Stimulated activated CD4-positive, alpha-beta T cell treated with anti-CD3 and anti-CD28 coated beads, Interleukin-1b, Interleukin-23, amount 100 ng/mL, for 48 hours (primary cell): ENCODE data around the gene SWSAP1.
A peak's percentile ranks its signal among the peaks of the same experiment; 100 is the strongest.

ENCODE experiments used
- DNase-seq: peaks from one replicate; pipeline ENCODE4 v3.0.0-alpha.2; 2020

SWSAP1 gene

DNA sequence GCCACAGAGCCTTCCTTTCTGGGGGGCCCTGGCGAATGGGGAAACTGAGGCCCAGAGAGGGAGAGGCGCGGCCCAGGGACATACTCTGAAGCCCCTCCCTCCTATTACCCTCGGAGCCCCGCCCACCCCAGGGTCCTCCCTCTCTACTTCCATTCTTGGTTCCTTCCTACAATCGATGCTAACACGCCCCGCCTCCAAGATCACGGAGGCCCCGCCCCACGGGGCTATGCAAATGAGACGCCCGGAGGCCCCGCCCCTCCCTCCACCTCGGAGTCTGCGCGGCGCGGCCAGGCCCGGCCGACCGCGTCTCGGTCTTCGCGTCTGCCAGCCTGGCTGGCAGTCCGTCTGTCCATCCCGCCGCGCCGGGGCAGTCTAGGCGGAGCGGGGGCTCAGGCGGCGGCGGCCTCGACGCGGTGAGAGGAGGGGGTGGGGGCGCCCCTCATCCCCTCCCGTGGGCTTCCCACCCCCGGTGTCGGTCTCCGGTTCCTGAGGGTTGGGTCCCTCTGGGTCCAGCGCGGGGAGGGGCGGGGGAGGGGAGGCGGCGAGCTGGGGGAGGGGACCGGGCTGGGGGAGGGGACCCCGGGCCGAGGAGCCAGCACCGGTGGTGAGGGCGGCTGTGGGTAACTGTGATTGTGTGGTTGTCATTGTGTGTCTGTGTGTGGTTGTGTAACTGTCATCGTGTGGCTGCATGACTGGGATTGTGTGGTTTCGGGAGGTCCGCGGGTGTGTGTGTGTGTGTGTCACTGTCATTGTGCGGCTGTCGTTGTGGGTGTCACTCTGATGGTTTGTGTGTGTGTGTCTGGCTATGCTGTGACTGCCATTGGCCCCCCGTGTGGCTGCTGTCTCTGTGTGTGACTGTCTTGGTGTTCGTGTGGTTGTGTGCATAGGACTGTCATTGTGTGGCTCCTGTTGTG, 19.0 kb upstream of the SWSAP1 start, which contains the start of gene PLPPR2:
PLPPR2 (plus strand) TSS at position 273 of the 914 bp plus-strand sequence. CDS start 2,242 bp downstream, outside the sequence.
- peak; percentile 90 for DNase-seq

DNA sequence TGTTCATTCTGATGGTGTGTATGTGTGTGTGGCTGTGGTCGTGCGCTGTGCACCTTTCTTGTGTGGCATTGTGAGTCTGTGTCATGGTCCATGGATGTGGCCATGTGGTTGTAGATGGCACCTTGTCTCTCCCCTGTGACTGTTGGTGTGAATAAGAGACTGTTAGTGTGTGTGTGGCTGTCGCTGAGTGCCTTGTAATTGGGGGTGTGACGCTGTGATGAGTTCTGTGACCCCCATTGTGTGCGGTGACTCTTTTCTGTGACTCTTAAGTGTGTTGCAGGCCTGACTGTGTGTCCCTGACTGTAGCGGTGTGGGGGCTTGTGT, 18.4 kb upstream of the SWSAP1 start:
- DNase-seq = no peak

DNA sequence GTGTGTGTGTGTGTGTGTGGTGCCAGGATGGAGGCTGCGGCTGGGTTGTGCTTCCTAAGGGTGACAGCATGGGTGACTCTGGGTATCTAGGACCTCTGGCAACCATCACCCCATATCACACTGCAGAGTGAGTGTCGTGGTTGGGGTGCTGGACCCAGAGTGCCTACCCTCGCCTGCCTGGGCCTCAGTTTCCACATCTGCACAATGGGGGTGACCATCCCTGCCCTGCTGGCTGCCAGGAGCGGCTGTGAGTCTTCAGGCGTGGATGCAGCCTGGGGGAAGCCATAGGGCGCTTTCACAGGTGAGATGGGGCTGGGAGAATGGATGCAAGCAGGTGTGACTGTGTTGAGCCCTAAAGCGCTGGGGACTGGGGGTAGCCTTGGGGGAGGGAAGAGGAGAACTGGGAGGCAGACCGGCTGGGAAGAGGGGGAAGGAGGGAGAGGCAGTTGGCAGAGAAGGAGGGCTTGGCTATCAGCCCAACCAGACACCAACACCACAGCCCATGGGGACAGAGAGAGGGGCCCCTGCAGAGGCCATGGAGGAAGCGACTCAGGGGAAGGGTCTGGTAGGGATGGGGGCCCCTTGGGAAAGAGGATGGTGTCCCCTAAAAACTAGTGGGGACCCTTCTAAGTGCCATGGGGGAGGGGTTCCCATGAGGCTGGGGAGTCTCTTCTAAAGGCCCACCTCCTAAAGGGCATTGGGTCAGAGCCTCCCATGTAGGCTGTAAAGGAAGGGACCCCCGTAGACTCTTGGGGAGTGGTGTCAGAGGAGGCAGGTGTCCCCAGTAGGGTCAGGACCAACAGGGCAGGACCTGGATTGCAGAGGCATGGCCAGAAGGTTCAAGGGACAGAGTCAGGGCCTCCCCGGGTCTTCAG, 17.6 kb upstream of the SWSAP1 start:
- DNase-seq = no peak

DNA sequence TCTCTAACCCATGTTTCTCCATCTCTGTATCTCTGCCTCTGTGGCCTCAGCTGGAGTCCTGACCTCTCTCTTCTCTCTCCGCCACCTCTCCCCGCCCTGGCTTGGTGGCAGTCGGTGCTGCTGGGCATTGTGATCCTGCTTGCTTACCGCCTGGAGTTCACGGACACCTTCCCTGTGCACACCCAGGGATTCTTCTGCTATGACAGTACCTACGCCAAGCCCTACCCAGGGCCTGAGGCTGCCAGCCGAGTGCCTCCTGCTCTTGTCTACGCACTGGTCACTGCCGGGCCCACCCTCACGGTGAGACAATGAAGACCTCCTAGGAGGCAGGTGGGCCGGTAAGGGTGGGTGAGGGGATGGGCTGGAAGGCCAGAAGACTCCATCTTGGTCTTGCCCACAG, 15.0 kb upstream of the SWSAP1 start:
- no peak for DNase-seq

DNA sequence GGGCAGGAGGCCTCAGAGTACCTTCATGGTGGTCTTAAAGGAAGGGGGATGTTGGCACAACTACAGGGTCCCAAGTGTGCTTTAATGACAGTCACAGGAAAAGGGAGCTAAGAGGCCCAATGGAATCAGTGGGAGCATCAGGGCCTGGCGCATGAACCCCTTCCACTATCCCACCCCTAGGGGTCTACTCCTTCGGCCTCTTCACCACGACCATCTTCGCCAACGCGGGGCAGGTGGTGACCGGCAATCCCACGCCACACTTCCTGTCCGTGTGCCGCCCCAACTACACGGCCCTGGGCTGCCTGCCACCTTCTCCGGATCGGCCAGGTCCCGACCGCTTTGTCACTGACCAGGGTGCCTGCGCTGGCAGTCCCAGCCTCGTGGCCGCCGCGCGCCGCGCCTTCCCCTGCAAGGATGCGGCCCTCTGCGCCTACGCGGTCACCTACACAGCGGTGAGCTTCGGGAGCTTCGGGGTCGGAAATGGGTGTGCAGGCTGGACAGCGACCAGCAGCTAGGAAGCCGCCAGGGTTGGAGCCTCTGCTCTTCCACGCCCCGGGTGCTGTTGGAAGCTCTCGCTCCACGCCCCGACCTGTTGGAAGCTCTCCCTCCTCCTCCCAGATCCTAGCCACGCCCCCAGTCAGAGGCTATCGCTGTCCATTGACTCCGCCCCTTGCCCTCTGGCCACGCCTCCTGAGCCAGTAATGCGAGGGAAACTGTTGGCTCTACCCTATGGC, 13.3 kb upstream of the SWSAP1 start:
- no peak for DNase-seq

DNA sequence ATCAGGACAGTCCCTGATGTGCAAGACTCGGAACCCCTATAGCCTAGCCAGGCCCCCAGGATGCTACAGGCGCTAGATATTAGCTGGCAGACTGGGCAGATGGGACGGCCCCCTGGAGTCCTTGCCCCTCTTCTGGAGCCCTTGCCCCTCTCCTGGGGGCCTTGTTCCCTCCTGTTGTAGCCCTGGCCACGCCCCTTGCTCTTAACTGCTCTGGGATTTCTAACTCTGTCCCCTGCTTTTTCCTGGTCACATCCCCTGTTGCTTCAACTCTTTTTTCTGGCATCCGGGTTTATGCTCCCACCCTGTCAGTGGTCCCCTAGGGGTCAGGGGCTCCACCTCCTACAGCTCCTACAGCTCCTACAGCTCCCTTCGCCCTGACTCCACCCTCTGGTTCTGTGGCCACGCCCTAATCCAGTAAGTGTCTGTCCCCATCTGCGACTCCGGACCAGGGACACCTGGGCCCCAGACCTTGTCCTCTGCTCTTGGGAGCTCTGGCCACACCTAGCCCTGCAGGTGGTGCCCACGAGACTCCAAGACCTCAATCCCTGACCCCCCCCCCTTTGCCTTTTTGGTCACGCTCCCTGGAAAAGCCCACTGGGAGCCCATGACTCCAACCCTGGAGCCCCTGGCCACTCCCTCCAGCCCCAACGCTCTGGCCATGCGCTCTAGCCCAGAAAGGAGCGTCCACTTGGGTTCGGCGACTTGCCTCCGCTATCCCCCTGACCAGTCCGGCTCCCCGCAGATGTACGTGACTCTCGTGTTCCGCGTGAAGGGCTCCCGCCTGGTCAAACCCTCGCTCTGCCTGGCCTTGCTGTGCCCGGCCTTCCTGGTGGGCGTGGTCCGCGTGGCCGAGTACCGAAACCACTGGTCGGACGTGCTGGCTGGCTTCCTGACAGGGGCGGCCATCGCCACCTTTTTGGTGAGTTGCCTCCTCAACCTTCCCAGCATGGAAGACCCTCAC, 12.4 kb upstream of the SWSAP1 start:
- no peak for DNase-seq

DNA sequence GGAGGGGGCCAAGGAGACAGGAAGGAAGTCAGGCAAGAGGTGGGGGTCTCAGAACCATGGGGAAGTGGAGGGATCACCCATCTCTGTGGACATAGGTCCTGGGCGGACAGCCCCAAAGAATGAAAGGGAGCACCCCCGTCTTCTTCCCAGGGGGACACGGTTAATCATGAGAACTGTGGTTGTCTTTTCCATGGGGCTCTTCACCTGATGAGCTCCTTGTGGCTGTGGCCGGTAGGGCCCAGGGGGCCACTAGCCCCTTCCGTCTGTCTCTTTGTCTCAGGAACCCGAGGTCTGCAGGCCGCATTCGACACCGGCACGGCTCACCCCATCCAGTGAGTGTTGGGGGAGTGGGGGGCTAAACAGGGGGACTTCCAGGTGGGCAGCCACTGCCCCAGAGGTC, 10.6 kb upstream of the SWSAP1 start:
- no peak for DNase-seq

DNA sequence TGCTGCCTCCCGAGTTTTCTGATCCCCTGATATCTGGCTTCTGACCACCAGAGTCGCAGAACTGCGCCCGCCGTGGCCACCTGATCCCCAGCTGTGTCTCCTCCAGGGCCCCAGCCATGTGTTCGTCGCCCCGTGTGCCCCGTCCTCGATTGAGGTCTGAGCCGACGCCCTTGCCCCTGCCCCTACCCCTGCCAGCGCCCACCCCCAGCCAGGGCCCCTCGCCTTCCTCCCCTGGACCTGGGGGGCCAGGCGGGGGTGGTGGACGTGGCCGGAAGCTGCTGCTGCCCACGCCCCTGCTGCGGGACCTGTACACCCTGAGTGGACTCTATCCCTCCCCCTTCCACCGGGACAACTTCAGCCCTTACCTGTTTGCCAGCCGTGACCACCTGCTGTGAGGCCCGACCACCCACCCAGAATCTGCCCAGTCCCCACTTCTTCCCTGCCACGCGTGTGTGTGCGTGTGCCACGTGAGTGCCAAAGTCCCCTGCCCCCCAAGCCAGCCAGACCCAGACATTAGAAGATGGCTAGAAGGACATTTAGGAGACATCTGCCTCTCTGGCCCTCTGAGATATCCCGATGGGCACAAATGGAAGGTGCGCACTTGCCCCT, 10.1 kb upstream of the SWSAP1 start:
- no peak for DNase-seq

DNA sequence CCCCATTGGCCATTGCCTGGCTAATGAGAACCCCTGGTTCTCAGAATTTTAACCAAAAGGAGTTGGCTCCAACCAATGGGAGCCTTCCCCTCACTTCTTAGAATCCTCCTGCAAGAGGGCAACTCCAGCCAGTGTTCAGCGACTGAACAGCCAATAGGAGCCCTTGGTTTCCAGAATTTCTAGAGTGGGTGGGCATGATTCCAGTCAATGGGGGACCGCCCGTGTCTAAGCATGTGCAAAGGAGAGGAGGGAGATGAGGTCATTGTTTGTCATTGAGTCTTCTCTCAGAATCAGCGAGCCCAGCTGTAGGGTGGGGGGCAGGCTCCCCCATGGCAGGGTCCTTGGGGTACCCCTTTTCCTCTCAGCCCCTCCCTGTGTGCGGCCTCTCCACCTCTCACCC, 9.5 kb upstream of the SWSAP1 start:
- DNase-seq = no peak

DNA sequence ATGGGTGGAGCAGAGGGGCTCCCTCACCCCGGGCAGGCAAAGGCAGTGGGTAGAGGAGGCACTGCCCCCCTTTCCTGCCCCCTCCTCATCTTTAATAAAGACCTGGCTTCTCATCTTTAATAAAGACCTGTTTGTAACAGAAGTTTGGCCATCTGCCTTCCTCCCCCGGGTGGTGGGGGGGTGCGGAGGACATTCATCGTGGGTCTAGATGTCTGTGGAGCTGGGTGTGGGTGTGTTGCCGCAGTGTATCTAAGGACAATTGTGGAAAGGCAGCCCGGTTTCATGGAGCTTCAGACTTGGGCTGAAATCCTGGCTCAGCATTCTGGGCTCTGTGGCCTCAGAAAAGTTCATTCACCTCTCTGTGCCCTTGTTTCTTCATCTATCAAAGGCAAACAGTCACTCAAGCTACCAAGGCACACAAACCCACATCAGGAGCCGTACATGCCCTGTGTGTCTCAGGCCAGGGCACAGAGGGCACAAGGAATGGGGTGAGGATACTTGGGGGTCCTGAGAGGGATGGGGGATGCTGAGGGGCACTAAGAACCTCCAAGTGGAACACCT, 8.8 kb upstream of the SWSAP1 start:
- DNase-seq = no peak

DNA sequence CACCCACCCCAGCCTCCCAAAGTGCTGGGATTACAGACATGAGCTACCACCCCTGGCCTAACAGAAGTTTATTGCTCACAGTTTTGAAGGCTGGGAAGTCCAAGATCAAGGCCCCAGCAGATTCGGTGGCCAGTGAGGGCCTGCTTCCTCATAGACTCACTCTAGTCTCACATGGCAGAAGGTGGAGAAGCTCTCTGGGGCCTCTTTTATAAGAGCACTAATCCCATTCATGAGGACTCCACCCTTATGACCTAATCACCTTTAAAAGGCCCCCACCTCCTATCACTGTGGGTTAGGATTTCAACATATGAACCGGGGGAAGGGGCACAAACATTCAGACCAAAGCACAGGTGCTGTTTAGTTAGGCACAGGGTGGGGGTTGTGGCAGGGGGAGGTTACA, 6.9 kb upstream of the SWSAP1 start:
- no peak for DNase-seq

DNA sequence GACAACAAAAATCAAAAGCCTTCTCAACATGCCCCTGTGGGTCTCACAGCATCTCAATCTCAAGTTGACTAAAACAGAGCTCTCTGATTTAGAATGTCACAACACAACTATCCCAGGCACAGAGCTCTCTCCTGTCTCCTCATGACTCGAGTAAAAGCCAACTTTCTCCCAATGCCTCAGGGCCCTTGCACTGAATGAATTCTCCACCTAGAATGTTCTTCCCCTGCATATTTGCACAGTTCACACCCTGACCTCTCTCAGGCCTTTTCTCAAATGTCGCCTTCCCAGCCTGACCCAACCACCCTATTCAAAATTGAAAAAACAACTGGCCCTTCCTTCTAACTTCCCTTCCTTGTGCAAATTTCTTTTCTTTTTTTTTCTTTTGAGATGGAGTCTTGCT, 3.7 kb upstream of the SWSAP1 start:
- DNase-seq = no peak

DNA sequence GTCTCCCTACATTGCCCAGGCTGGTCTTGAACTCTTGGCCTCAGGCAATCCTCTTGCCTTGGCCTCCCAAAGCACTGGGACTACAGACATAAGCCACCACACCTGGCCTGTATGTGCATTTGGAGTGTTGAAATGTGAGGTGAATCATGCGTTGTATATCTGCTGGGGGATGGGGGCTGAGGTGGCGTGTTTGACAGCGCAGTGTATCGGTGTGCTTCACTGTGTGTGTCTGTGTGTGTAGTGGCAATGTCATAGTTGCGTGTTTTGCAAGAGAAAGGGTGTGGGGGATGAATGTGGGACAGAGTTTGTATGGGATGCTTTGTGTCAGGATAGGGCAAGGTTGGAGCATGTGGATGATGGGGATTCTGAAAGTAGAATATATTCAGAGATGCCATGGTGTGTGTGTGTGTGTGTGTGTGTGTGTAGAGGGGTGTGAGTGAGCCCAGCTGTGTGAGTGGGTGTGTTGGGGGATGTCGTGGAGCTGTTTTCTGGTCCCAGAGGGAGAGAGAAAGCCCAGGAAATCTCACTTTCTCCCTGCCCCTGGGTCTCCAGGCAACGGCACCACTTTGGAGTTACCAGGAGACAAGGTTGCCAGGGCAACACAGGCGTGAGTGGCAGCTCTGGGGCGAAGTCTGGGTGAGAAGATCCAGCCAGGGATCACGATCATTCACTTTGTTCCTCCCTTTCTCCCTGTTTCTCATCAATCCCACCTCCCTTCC, 1.1 kb upstream of the SWSAP1 start:
- DNase-seq = no peak

DNA sequence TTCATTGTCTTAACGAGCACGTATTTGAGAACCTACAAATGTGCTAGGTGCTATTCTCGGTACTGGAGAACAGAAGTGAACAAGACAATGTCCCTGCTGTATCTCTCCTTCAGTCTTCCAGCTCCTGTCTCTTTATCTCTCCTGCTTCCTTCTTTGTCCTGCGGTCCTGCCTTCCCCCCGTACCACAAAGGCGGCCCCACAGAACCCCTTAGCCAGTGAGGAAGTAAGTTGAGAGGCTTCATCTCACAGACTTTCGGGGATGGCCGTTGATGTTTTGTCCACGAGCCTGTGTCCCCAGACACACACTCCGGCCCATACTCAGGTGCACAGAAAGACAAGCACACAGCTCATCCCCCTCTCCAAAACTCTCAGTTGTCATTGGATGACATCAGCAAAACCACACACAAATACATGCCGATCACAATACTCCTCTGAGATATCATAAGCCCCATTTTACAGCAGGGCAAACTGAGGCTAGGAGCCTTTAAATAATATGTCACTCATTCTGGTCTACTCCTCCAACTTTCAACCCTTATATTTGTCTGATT, 507 bp upstream of the SWSAP1 start:
- no peak for DNase-seq

DNA sequence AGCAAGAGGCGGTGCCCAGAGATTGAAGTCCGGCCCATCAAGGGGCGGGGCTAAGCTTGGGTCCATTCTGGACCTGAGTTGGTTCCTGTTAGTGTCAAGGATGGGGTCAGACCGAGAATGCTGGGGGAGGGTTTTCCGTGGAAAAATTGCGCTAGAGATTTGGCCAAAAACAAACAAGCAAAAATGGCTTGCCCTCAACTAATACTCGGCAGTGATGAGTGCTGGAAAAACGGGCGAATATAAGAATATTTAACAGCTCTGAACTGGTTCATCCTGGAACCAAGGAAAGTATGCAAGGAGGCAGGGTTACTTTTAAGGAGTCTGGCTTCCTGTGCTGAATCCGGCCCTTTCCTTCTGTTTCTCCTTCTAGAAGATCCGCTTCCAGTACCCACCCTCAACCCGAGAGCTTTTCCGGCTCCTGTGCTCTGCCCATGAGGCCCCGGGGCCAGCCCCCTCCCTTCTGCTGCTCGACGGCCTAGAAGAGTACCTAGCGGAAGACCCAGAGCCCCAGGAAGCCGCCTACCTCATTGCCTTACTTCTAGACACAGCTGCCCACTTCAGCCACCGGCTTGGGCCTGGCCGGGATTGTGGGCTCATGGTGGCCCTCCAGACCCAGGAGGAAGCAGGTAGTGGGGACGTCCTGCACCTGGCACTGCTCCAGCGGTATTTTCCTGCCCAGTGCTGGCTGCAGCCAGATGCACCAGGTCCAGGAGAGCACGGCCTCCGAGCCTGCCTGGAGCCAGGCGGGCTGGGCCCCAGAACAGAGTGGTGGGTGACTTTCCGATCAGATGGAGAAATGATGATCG, 880 bp downstream of the SWSAP1 start:
- peak; percentile 76 for DNase-seq

DNA sequence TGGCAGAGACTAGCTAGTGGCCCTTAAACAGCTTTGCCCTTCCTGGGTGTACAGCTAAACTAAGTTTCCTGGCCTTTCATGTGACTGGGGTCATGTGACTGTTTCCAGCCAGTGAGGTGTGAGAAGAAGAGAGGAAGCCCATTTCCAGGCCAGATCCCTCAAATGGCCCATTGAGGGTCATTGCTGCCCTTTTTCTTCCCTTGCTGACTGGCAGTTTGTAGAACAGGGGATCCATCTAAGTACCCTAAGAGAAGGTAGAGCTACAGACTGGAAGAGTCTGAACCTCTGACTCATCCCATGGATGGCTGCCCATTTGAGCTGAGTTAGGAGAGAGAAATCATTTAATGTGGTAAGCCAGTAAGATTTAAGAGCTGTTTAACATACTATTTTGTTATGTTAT, 2.8 kb downstream of the SWSAP1 start:
- DNase-seq = no peak

DNA sequence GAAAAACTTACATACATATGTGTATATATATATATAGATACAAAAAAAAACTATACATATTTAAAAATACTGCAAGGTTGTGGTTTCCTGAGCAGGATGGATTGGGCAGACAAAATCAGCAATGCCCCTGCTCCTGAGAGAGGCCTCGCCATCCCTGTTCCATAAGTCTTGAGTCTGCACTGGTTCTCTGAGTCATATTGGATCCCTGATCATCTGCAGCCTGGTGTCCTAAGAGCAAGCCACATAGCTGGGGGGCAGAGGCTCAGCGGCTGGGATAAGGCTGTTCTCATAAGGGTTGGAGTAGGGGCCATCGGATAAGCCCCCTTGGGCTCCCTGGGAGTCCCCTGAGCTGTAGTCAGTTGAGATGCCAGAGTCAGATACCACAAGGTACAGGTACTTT, 3.3 kb downstream of the SWSAP1 start:
- DNase-seq = no peak

DNA sequence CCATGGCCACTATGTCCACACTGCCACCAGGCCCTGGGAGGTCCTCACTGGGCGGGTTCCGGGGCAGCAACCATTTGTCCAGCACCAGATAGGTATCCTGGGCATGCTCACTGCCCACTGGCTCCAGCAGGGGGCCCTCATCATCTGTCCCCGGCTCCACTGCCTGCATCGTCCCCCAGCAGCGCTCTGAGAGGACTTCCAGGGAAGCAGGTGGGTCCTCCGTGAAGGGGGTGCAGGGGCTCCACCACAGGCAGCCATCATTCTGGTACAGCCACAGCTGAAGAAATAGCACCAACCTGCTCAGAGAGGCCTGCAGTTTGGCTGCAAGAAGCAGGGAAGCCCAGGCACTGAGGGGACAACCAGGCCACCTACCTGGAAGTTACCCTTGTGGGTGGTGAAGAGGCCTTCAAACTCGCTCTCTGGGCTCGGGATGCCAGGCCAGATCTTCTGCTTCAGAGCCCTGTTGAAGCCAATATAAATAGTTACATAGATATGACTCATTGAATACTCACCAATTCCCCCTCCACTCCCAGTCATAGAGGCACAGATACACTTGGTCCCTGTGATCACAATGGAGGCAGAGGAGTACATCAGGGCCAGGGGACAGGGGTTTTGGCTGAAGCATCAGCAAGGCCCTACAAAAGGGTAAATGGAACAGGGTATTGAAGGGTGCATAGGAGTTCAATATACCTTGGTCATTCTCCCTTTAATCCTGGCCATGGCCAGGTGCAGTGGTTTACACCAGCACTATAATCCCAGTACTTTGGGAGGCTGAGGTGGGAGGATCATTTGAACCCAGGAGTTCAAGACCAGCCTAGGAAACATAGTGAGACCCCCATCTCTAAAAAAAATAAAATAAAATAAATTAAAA, 4.1 kb downstream of the SWSAP1 start:
- no peak for DNase-seq
